ENCODE results near the gene BCAN.

DNA sequence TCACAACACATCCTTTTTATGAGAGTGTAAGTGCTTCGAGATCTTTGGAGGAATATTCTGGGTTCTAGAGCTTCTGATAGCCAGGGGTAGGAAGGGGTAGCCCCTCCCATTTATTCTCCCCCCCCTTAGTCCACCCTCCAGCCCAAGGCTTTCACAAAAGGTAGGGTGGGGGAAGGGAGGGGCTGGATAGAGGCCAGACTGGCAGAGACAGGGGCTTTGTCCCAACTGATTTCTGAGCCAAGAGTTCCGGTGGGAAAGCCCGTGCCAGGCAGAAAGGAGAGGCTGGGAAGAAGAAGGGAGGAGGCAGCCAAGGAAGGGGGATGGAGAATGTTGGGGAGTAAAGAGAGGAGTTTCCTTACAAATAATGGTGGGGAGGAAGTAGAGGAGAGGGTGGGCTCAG lies 3.1 kb downstream of the BCAN start:
- TF ChIP-seq, protein P1, sequence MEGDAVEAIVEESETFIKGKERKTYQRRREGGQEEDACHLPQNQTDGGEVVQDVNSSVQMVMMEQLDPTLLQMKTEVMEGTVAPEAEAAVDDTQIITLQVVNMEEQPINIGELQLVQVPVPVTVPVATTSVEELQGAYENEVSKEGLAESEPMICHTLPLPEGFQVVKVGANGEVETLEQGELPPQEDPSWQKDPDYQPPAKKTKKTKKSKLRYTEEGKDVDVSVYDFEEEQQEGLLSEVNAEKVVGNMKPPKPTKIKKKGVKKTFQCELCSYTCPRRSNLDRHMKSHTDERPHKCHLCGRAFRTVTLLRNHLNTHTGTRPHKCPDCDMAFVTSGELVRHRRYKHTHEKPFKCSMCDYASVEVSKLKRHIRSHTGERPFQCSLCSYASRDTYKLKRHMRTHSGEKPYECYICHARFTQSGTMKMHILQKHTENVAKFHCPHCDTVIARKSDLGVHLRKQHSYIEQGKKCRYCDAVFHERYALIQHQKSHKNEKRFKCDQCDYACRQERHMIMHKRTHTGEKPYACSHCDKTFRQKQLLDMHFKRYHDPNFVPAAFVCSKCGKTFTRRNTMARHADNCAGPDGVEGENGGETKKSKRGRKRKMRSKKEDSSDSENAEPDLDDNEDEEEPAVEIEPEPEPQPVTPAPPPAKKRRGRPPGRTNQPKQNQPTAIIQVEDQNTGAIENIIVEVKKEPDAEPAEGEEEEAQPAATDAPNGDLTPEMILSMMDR (optimal IDR thresholded peaks at IDR 0.05 in 1 of 3, IDR thresholded peaks at IDR 0.05 in 1 of 3, conservative IDR thresholded peaks at IDR 0.05 in 1 of 3; ENCODE audit: extremely low read depth in 1 of 3, insufficient read depth in 2 of 3, low read length in 3 of 3) = no peak
- TF ChIP-seq EZH2 (IDR thresholded peaks at IDR 0.05; ENCODE audit: low read length) = no peak

Measured in keratinocyte (primary cell).